ENCODE measurements around the gene SSTR3. TPM values are rescaled to one million over a fixed set of nuclear protein-coding genes. Genes with fewer than 3 reads are reported as not detected.

The SSTR3 gene
- total RNA-seq, 1 donor from 2014 or later, result not detected

DNA sequence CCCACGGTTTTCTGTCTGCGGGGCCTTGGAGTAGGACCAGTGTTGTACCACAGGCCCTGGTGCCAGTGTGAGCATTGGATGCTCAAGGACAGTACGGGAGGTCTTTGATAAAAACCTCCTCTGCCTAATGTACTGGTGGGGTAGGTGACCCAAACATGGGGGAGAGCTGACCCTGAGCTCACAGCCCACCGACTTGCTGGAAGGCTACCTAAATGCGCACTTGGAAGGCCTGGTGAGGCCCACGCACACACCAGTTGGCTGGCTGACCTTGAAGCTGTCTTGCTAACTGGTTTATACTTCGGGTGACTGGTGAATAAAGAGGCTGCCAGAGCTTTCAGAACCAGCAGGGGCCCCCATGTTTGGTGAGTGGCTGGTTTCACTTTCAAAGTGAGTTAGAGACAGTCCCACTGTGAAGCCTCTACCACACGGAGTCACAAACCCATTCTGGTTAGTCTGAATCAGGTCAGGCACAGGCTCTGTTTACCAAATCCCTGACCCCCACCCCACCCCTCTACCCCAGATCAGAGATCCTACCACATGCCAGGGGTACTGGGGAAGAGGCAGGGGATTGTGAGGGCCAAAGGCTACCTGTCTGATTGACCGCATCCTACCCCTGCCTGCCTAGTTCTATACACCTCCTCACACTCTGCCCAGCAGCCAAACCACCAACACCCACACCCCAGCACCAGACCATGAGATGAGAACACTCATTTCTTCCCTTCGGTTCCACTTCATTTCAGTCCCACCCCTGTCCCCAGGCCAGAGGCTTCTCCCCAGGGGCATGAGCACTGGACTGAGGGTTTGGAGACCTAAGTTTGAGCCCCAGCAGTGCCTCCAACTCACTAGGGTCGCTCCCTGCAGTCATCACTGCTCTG is 49.8 kb downstream of the SSTR3 start:
- Mint-ChIP-seq H3K4me1 (ENCODE audit: low read depth, unreplicated experiment) (peaks cover 6% of the 10 kb centered on the region), H3K27me3 (ENCODE audit: low read depth, unreplicated experiment) (peaks cover 47% of the 10 kb centered on the region), H3K9me3 (ENCODE audit: unreplicated experiment) (peaks cover 2% of the 10 kb centered on the region), H3K4me3 (ENCODE audit: unreplicated experiment) (peak overlapping the region; percentile 66), H3K27ac (ENCODE audit: unreplicated experiment) (peak overlapping the region; percentile 41), H3K36me3 (ENCODE audit: low read depth, unreplicated experiment) (no peaks in the 10 kb centered on the region)
- no peak for FAIRE-seq
- H3K27ac ChIP-seq (ENCODE audit: low read depth, low read length), result no peak overlapping the region
- no peak overlapping the region for H3K9ac ChIP-seq (ENCODE audit: low read length)
- TF ChIP-seq EZH2 (IDR thresholded peaks at IDR 0.05; ENCODE audit: insufficient read depth, low read length), result no peak
- TF ChIP-seq, protein P1, sequence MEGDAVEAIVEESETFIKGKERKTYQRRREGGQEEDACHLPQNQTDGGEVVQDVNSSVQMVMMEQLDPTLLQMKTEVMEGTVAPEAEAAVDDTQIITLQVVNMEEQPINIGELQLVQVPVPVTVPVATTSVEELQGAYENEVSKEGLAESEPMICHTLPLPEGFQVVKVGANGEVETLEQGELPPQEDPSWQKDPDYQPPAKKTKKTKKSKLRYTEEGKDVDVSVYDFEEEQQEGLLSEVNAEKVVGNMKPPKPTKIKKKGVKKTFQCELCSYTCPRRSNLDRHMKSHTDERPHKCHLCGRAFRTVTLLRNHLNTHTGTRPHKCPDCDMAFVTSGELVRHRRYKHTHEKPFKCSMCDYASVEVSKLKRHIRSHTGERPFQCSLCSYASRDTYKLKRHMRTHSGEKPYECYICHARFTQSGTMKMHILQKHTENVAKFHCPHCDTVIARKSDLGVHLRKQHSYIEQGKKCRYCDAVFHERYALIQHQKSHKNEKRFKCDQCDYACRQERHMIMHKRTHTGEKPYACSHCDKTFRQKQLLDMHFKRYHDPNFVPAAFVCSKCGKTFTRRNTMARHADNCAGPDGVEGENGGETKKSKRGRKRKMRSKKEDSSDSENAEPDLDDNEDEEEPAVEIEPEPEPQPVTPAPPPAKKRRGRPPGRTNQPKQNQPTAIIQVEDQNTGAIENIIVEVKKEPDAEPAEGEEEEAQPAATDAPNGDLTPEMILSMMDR (IDR thresholded peaks at IDR 0.05; ENCODE audit: insufficient read depth, low read depth, low read length), result no peak
- peaks cover 3% of the 10 kb centered on the region for H3K9me3 ChIP-seq (ENCODE audit: insufficient read depth, low read depth, low read length)
- H3K4me1 ChIP-seq (ENCODE audit: insufficient read depth, low read length), result peaks cover 5% of the 10 kb centered on the region
- H2AFZ ChIP-seq (ENCODE audit: low read depth, low read length), result no peak overlapping the region
- no peak for DNase-seq (ENCODE audit: low read depth)
- no peaks in the 10 kb centered on the region for H3K36me3 ChIP-seq (ENCODE audit: insufficient read depth, low read length)
- no peak overlapping the region for H3K4me3 ChIP-seq (ENCODE audit: insufficient read depth, low read depth, low read length)
- H3K4me2 ChIP-seq (ENCODE audit: low read length), result no peak overlapping the region
- no peaks in the 10 kb centered on the region for H4K20me1 ChIP-seq (ENCODE audit: insufficient read depth, low read length)
- H3K27me3 ChIP-seq (ENCODE audit: insufficient read depth, low read length), result peaks cover 7% of the 10 kb centered on the region
- H3K79me2 ChIP-seq (ENCODE audit: insufficient read depth, low read length), result no peaks in the 10 kb centered on the region

DNA sequence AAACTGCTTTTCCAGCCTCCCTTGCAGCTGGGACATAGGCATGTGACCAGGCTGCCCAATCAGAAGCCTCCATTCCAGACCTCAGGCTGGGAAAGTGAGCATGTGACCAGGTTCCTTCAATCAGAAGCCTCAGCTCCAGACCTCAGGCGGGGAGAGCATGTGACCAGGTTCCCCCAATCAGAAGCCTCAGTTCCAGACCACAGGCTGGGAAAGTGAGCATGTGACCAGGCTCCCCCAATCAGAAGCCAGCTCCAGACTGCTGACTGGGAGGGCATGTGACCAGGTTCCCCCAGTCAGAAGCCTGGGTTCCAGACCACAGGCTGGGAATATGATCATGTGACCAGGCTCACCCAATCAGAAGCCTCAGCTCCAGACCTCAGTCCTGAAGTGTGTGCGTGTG is 50.8 kb downstream of the SSTR3 start:
- H3K27ac Mint-ChIP-seq (ENCODE audit: unreplicated experiment), result no peak overlapping the region
- peaks cover 44% of the 10 kb centered on the region for H3K27me3 Mint-ChIP-seq (ENCODE audit: low read depth, unreplicated experiment)
- Histone ChIP-seq H4K20me1 (ENCODE audit: insufficient read depth, low read length) (no peaks in the 10 kb centered on the region), H3K4me2 (ENCODE audit: low read length) (no peak overlapping the region), H3K9me3 (ENCODE audit: insufficient read depth, low read depth, low read length) (peaks cover 3% of the 10 kb centered on the region), H3K4me3 (ENCODE audit: insufficient read depth, low read depth, low read length) (no peak overlapping the region), H3K27ac (ENCODE audit: low read depth, low read length) (no peak overlapping the region), H3K79me2 (ENCODE audit: insufficient read depth, low read length) (no peaks in the 10 kb centered on the region), H3K27me3 (ENCODE audit: insufficient read depth, low read length) (peaks cover 7% of the 10 kb centered on the region), H3K9ac (ENCODE audit: low read length) (no peak overlapping the region), H3K36me3 (ENCODE audit: insufficient read depth, low read length) (no peaks in the 10 kb centered on the region), H2AFZ (ENCODE audit: low read depth, low read length) (no peak overlapping the region), H3K4me1 (ENCODE audit: insufficient read depth, low read length) (peaks cover 5% of the 10 kb centered on the region)
- no peak overlapping the region for H3K4me3 Mint-ChIP-seq (ENCODE audit: unreplicated experiment)
- no peak for FAIRE-seq
- H3K36me3 Mint-ChIP-seq (ENCODE audit: low read depth, unreplicated experiment), result no peaks in the 10 kb centered on the region
- TF ChIP-seq, protein P1 (IDR thresholded peaks at IDR 0.05; ENCODE audit: insufficient read depth, low read depth, low read length), result no peak
- TF ChIP-seq EZH2 (IDR thresholded peaks at IDR 0.05; ENCODE audit: insufficient read depth, low read length), result no peak
- DNase-seq (ENCODE audit: low read depth), result no peak
- peaks cover 6% of the 10 kb centered on the region for H3K4me1 Mint-ChIP-seq (ENCODE audit: low read depth, unreplicated experiment)
- peaks cover 2% of the 10 kb centered on the region for H3K9me3 Mint-ChIP-seq (ENCODE audit: unreplicated experiment)

DNA sequence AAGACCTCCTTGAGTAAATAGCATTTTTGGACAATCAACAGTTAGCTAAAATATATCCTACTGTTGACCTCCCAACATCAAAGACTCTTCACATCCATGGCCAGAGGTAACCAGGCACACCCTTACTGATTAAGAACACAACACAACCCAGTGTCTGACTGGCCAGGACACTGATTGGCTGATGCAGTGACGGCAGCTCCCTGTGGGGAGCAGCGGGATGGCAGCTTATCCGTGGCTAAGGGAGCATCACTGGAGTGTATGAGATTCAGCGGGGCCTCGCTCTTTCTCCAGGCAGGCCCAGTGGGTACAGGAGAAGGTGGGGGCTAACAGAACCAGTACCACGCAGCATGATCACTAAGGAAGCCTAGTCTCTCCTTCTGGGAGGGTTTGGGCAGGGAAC is 52.2 kb downstream of the SSTR3 start:
- DNase-seq (ENCODE audit: low read depth), result no peak
- FAIRE-seq, result no peak
- H3K9ac ChIP-seq (ENCODE audit: low read length), result no peak overlapping the region
- H3K79me2 ChIP-seq (ENCODE audit: insufficient read depth, low read length), result no peaks in the 10 kb centered on the region
- peaks cover 7% of the 10 kb centered on the region for H3K4me1 ChIP-seq (ENCODE audit: insufficient read depth, low read length)
- no peak overlapping the region for H2AFZ ChIP-seq (ENCODE audit: low read depth, low read length)
- no peak overlapping the region for H3K4me2 ChIP-seq (ENCODE audit: low read length)
- Mint-ChIP-seq H3K9me3 (ENCODE audit: unreplicated experiment) (peaks cover 13% of the 10 kb centered on the region), H3K4me1 (ENCODE audit: low read depth, unreplicated experiment) (peaks cover 6% of the 10 kb centered on the region), H3K4me3 (ENCODE audit: unreplicated experiment) (no peak overlapping the region), H3K27ac (ENCODE audit: unreplicated experiment) (no peak overlapping the region), H3K27me3 (ENCODE audit: low read depth, unreplicated experiment) (peaks cover 47% of the 10 kb centered on the region), H3K36me3 (ENCODE audit: low read depth, unreplicated experiment) (peaks cover 6% of the 10 kb centered on the region)
- peaks cover 7% of the 10 kb centered on the region for H3K27me3 ChIP-seq (ENCODE audit: insufficient read depth, low read length)
- no peaks in the 10 kb centered on the region for H3K36me3 ChIP-seq (ENCODE audit: insufficient read depth, low read length)
- H4K20me1 ChIP-seq (ENCODE audit: insufficient read depth, low read length), result no peaks in the 10 kb centered on the region
- H3K9me3 ChIP-seq (ENCODE audit: insufficient read depth, low read depth, low read length), result peaks cover 8% of the 10 kb centered on the region
- TF ChIP-seq, protein P1 (IDR thresholded peaks at IDR 0.05; ENCODE audit: insufficient read depth, low read depth, low read length), result no peak
- TF ChIP-seq EZH2 (IDR thresholded peaks at IDR 0.05; ENCODE audit: insufficient read depth, low read length), result no peak
- H3K4me3 ChIP-seq (ENCODE audit: insufficient read depth, low read depth, low read length), result no peak overlapping the region
- H3K27ac ChIP-seq (ENCODE audit: low read depth, low read length), result no peak overlapping the region
